Measurements from ENCODE around the gene CUEDC1.

GRCh38 chr17:57991537-57991936, 36.3 kb upstream of the CUEDC1 start:
- TF ChIP-seq POLR2A (IDR thresholded peaks at IDR 0.05; ENCODE audit: low read depth, low read length): no peak
- no peak for TF ChIP-seq TAF1 (IDR thresholded peaks at IDR 0.05; ENCODE audit: low read depth, low read length)
- 0 out of 2 replicates have a peak, but pooled peaks have one; percentile 23 for TF ChIP-seq POLR2AphosphoS5 (IDR thresholded peaks at IDR 0.05; ENCODE audit: low read depth, low read length)
